ENCODE results near the gene WDR62. TPM values are rescaled to one million over a fixed set of nuclear protein-coding genes. Genes with fewer than 3 reads are reported as not detected.
"Not testable (repeated sequence)": the region's sequence is repeated elsewhere in the genome, so short reads cannot be mapped to it uniquely, and the experiment has no call there.

Gene WDR62
- total RNA-seq, 2 donors from 2014 or later: 0.26 to 0.33 TPM

GRCh38 chr19:36064826-36065225 is 10.1 kb downstream of the WDR62 start:
- intact Hi-C loops (cut with DNase I): no loop called here
- H3K27me3 ChIP-seq: no peaks in the 10 kb centered on the region
- DNase-seq: no peak
- ATAC-seq: no peak
- no peaks in the 10 kb centered on the region for H3K4me1 ChIP-seq
- TF ChIP-seq POLR2A (IDR thresholded peaks at IDR 0.05) (no peak), CTCF (IDR thresholded peaks at IDR 0.05) (no peak)
- 91 to 92% methylated on average over 8 of the region's 8 CpGs for WGBS, 2 donors
- no peak overlapping the region for H3K4me3 ChIP-seq
- H3K27ac ChIP-seq: no peak overlapping the region
- H3K9me3 ChIP-seq: no peaks in the 10 kb centered on the region
- no peaks in the 10 kb centered on the region for H3K36me3 ChIP-seq (replicated peaks in 1 of 2; ENCODE audit: insufficient read depth in 1 of 2, low read depth in 2 of 2)

GRCh38 chr19:36067681-36068080 is 13.0 kb downstream of the WDR62 start:
- H3K27me3 ChIP-seq: no peaks in the 10 kb centered on the region
- intact Hi-C loops (cut with DNase I): no loop called here
- H3K36me3 ChIP-seq (replicated peaks in 1 of 2; ENCODE audit: insufficient read depth in 1 of 2, low read depth in 2 of 2): no peaks in the 10 kb centered on the region
- no peak for ATAC-seq
- no peak overlapping the region for H3K27ac ChIP-seq
- DNase-seq: no peak
- no peak for TF ChIP-seq CTCF (IDR thresholded peaks at IDR 0.05)
- no peak for TF ChIP-seq POLR2A (IDR thresholded peaks at IDR 0.05)
- WGBS, 2 donors: 85 to 94% methylated on average over 9 to 11 of the region's 11 CpGs
- H3K4me3 ChIP-seq: no peak overlapping the region
- no peaks in the 10 kb centered on the region for H3K9me3 ChIP-seq
- H3K4me1 ChIP-seq: peaks cover 3% of the 10 kb centered on the region

- not testable (repeated sequence) for DNase-seq
Observed at GRCh38 chr19:36068810-36069499, 14.3 kb downstream of the WDR62 start.

GRCh38 chr19:36072081-36072480 is 17.4 kb downstream of the WDR62 start:
- Histone ChIP-seq H3K9me3 (no peaks in the 10 kb centered on the region), H3K4me1 (peaks cover 3% of the 10 kb centered on the region), H3K4me3 (no peak overlapping the region), H3K36me3 (replicated peaks in 1 of 2; ENCODE audit: insufficient read depth in 1 of 2, low read depth in 2 of 2) (no peaks in the 10 kb centered on the region), H3K27me3 (no peaks in the 10 kb centered on the region), H3K27ac (no peak overlapping the region)
- TF ChIP-seq CTCF (IDR thresholded peaks at IDR 0.05): no peak
- no peak for TF ChIP-seq POLR2A (IDR thresholded peaks at IDR 0.05)
- WGBS, 2 donors: 83 to 87% methylated on average over 8 of the region's 8 CpGs
- ATAC-seq (no peak), DNase-seq (no peak)
- intact Hi-C loops (cut with DNase I): no loop called here

More at GRCh38 chr19:36068810-36069499, 14.3 kb downstream of the WDR62 start:
- H3K4me1 ChIP-seq; H3K9me3 ChIP-seq; H3K4me3 ChIP-seq; intact Hi-C loops (cut with DNase I); ATAC-seq; H3K27ac ChIP-seq; H3K27me3 ChIP-seq; H3K36me3 ChIP-seq (replicated peaks in 1 of 2; ENCODE audit: insufficient read depth in 1 of 2, low read depth in 2 of 2): not testable (repeated sequence)
- 97% methylated on average over 13 of the region's 57 CpGs; no CpG with 5 or more reads in 1 of the 2 donors for WGBS, 2 donors

GRCh38 chr19:36073121-36073876 is 18.6 kb downstream of the WDR62 start:
- no peak overlapping the region for H3K27ac ChIP-seq
- H3K4me3 ChIP-seq: no peak overlapping the region
- 86 to 92% methylated on average over 10 of the region's 10 CpGs for WGBS, 2 donors
- no peaks in the 10 kb centered on the region for H3K27me3 ChIP-seq
- no peak for ATAC-seq
- no peaks in the 10 kb centered on the region for H3K36me3 ChIP-seq (replicated peaks in 1 of 2; ENCODE audit: insufficient read depth in 1 of 2, low read depth in 2 of 2)
- no peak for TF ChIP-seq POLR2A (IDR thresholded peaks at IDR 0.05)
- TF ChIP-seq CTCF (IDR thresholded peaks at IDR 0.05): no peak
- no peaks in the 10 kb centered on the region for H3K9me3 ChIP-seq
- intact Hi-C loops (cut with DNase I): no loop called here
- peaks cover 3% of the 10 kb centered on the region for H3K4me1 ChIP-seq
- DNase-seq: no peak
